Neural progenitor cell (in vitro differentiated cells): ENCODE data around the gene DLG2. TPM values are rescaled to one million over a fixed set of nuclear protein-coding genes. Genes with fewer than 3 reads are reported as not detected.

Experiments
- DNase-seq: peaks from one replicate; pipeline ENCODE4 v3.0.0-alpha.2; 2016; ENCODE audit warnings: low spot score
- H2AFZ ChIP-seq: fragments of 200-600 bp; sonication (generic); replicated peaks from 2 replicates; pipeline ENCODE4 v1.6.1; 2016; ENCODE audit warnings: antibody characterized with exemption
- H3F3A ChIP-seq: fragments of 200-600 bp; sonication (generic); 2 replicates; pipeline ENCODE4 v1.6.1; 2016; ENCODE audit warnings: antibody characterized with exemption, low read depth
- H3K27ac ChIP-seq: fragments of 200-600 bp; sonication (generic); 2 replicates; pipeline ENCODE4 v1.5.1; 2016; ENCODE audit warnings: mild to moderate bottlenecking
- H3K27me3 ChIP-seq: fragments of 200-600 bp; sonication (generic); 2 replicates; pipeline ENCODE4 v1.6.1; 2016; ENCODE audit warnings: mild to moderate bottlenecking, moderate library complexity
- H3K36me3 ChIP-seq: fragments of 200-600 bp; sonication (generic); 2 replicates; pipeline ENCODE4 v1.5.1; 2016
- H3K4me1 ChIP-seq: fragments of 200-600 bp; sonication (generic); 2 replicates; pipeline ENCODE4 v1.6.1; 2016; ENCODE audit warnings: mixed run types
- H3K4me2 ChIP-seq: fragments of 200-600 bp; sonication (generic); 2 replicates; pipeline ENCODE4 v1.6.1; 2016
- H3K4me3 ChIP-seq: fragments of 200-600 bp; sonication (generic); 2 replicates; pipeline ENCODE4 v1.5.1; 2016
- H3K79me2 ChIP-seq: fragments of 200-600 bp; sonication (generic); 2 replicates; pipeline ENCODE4 v1.6.1; 2016; ENCODE audit warnings: low read depth
- H3K9ac ChIP-seq: fragments of 200-600 bp; sonication (generic); 2 replicates; pipeline ENCODE4 v1.6.1; 2016
- H3K9me3 ChIP-seq: fragments of 200-600 bp; sonication (generic); 2 replicates; pipeline ENCODE4 v1.5.1; 2016; ENCODE audit warnings: low read depth
- H4K20me1 ChIP-seq: fragments of 200-600 bp; sonication (generic); 2 replicates; pipeline ENCODE4 v1.6.1; 2016; ENCODE audit warnings: low read depth
- H3K27ac Mint-ChIP-seq: 3 replicates; pipeline ENCODE4 v1.8.0; 2021; ENCODE audit warnings: mixed read lengths
- H3K27me3 Mint-ChIP-seq: 2 replicates; pipeline ENCODE4 v1.8.0; 2022; ENCODE audit warnings: low read depth, mild to moderate bottlenecking, inconsistent platforms, moderate library complexity, mixed read lengths; ENCODE audit not compliant: insufficient read depth
- H3K36me3 Mint-ChIP-seq: 3 replicates; pipeline ENCODE4 v1.8.0; 2021; ENCODE audit warnings: mixed read lengths
- H3K4me1 Mint-ChIP-seq: 3 replicates; pipeline ENCODE4 v1.8.0; 2021; ENCODE audit warnings: mixed read lengths
- H3K4me3 Mint-ChIP-seq: 3 replicates; pipeline ENCODE4 v1.8.0; 2021; ENCODE audit warnings: mild to moderate bottlenecking, moderate library complexity, mixed read lengths
- H3K9me3 Mint-ChIP-seq: 3 replicates; pipeline ENCODE4 v1.8.0; 2020; ENCODE audit warnings: mixed read lengths
- CTCF ChIP-seq: fragments of 200-600 bp; sonication (generic); IDR thresholded peaks from 2 replicates; pipeline ENCODE4 v1.5.1; 2017; ENCODE audit warnings: antibody characterized with exemption, mild to moderate bottlenecking
- EZH2 ChIP-seq: fragments of 200-600 bp; sonication (generic); IDR thresholded peaks from 2 replicates; pipeline ENCODE4 v1.6.1; 2017; ENCODE audit warnings: antibody characterized with exemption, mild to moderate bottlenecking, moderate library complexity
- EZH2phosphoT487 ChIP-seq: fragments of 200-600 bp; sonication (generic); IDR thresholded peaks from 2 replicates; pipeline ENCODE4 v1.6.1; 2017; ENCODE audit warnings: antibody characterized with exemption
- total RNA-seq: library from RNA; depleted of rRNA; stranded (reverse); fragments of >200 nt; gene quantifications from 2 replicates; pipeline ENCODE4 v1.2.3, GENCODE V29; 2015; ENCODE audit warnings: low replicate concordance

DLG2 gene
- total RNA-seq, 1 donor from 2014 or later: 7.5 TPM

GRCh38 chr11:83702796-83703195 is 1924.3 kb downstream of the DLG2 start:
- no peaks in the 10 kb centered on the region for H3K36me3 ChIP-seq
- TF ChIP-seq EZH2phosphoT487: no peak
- TF ChIP-seq EZH2: no peak
- no peak for TF ChIP-seq CTCF

GRCh38 chr11:83697518-83697917 is 1929.6 kb downstream of the DLG2 start:
- no peaks in the 10 kb centered on the region for H3K36me3 Mint-ChIP-seq
- H3K4me3 ChIP-seq: no peak overlapping the region
- DNase-seq: no peak
- peaks cover 6% of the 10 kb centered on the region for H3F3A ChIP-seq
- no peaks in the 10 kb centered on the region for H3K9me3 ChIP-seq
- H3K27ac ChIP-seq: no peak overlapping the region
- H3K79me2 ChIP-seq: no peaks in the 10 kb centered on the region
- no peaks in the 10 kb centered on the region for H3K36me3 ChIP-seq
- H3K4me3 Mint-ChIP-seq: no peak overlapping the region
- H3K27ac Mint-ChIP-seq: no peak overlapping the region
- H3K4me1 ChIP-seq: peaks cover 16% of the 10 kb centered on the region
- no peaks in the 10 kb centered on the region for H3K9me3 Mint-ChIP-seq
- TF ChIP-seq EZH2: no peak
- no peak for TF ChIP-seq CTCF
- TF ChIP-seq EZH2phosphoT487: no peak
- H3K9ac ChIP-seq: no peak overlapping the region
- no peaks in the 10 kb centered on the region for H4K20me1 ChIP-seq
- no peak overlapping the region for H2AFZ ChIP-seq
- H3K27me3 Mint-ChIP-seq: peaks cover 2% of the 10 kb centered on the region
- H3K4me2 ChIP-seq: no peak overlapping the region
- H3K27me3 ChIP-seq: no peaks in the 10 kb centered on the region
- peaks cover 14% of the 10 kb centered on the region for H3K4me1 Mint-ChIP-seq

More at GRCh38 chr11:83702796-83703195, 1924.3 kb downstream of the DLG2 start:
- Histone ChIP-seq H3K9me3 (no peaks in the 10 kb centered on the region), H3K79me2 (no peaks in the 10 kb centered on the region), H4K20me1 (no peaks in the 10 kb centered on the region), H3K27ac (no peak overlapping the region), H3K27me3 (no peaks in the 10 kb centered on the region), H2AFZ (no peak overlapping the region), H3K4me1 (no peaks in the 10 kb centered on the region), H3K4me2 (no peak overlapping the region), H3K9ac (no peak overlapping the region), H3F3A (no peaks in the 10 kb centered on the region), H3K4me3 (no peak overlapping the region)
- Mint-ChIP-seq H3K9me3 (no peaks in the 10 kb centered on the region), H3K27me3 (no peaks in the 10 kb centered on the region), H3K4me1 (no peaks in the 10 kb centered on the region), H3K27ac (no peak overlapping the region), H3K4me3 (no peak overlapping the region), H3K36me3 (no peaks in the 10 kb centered on the region)
- no peak for DNase-seq

- H3K27me3 ChIP-seq: no peaks in the 10 kb centered on the region
- TF ChIP-seq EZH2phosphoT487 (no peak), CTCF (no peak), EZH2 (no peak)
- Mint-ChIP-seq H3K4me3 (no peak overlapping the region), H3K4me1 (peaks cover 14% of the 10 kb centered on the region), H3K36me3 (no peaks in the 10 kb centered on the region), H3K27me3 (peaks cover 2% of the 10 kb centered on the region), H3K27ac (peak overlapping the region; percentile 48), H3K9me3 (no peaks in the 10 kb centered on the region)
- H3K79me2 ChIP-seq: no peaks in the 10 kb centered on the region
- no peaks in the 10 kb centered on the region for H3K36me3 ChIP-seq
- H3K4me2 ChIP-seq: no peak overlapping the region
- no peak overlapping the region for H3K9ac ChIP-seq
- H3K27ac ChIP-seq: no peak overlapping the region
- H3F3A ChIP-seq: peaks cover 6% of the 10 kb centered on the region
- no peak overlapping the region for H2AFZ ChIP-seq
- H3K4me1 ChIP-seq: peaks cover 16% of the 10 kb centered on the region
- no peak for DNase-seq
- H3K9me3 ChIP-seq: no peaks in the 10 kb centered on the region
- no peak overlapping the region for H3K4me3 ChIP-seq
- no peaks in the 10 kb centered on the region for H4K20me1 ChIP-seq
These were observed 1932.1 kb downstream of the DLG2 start for GRCh38 chr11:83695046-83695445.
